ENCODE measurements around the gene UGGT2.
A peak's percentile ranks its signal among the peaks of the same experiment; 100 is the strongest.
"Not testable (repeated sequence)": the region's sequence is repeated elsewhere in the genome, so short reads cannot be mapped to it uniquely, and the experiment has no call there.

UGGT2 gene

DNA sequence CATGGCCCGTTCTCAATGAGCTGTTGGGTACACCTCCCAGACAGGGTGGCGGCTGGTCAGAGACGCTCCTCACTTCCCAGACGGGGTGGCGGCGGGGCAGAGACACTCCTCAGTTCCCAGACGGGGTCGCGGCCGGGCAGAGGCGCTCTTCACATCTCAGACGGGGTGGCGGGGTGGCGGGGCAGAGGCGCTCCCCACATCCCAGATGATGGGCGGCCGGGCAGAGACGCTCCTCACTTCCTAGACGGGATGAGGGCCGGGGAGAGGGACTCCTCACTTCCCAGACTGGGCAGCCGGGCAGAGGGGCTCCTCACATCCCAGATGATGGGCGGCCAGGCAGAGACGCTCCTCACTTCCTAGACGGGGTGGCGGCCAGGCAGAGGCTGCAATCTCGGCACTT lies 207.5 kb downstream of the UGGT2 start:
- H3K27ac ChIP-seq (ENCODE audit: low read length); H3K4me3 ChIP-seq (ENCODE audit: low read length); H3K36me3 ChIP-seq (ENCODE audit: control insufficient read depth, insufficient read depth, low read length); DNase-seq (ENCODE audit: low read depth, low spot score); H3K27me3 ChIP-seq (ENCODE audit: control insufficient read depth, insufficient read depth, low read length); H3K9me3 ChIP-seq (ENCODE audit: control insufficient read depth, insufficient read depth, low read length); H3K4me1 ChIP-seq (ENCODE audit: control insufficient read depth, insufficient read depth, low read length): not testable (repeated sequence)
- WGBS (ENCODE audit: insufficient coverage, insufficient read length): no CpG with 5 or more reads among the region's 26 CpGs

DNA sequence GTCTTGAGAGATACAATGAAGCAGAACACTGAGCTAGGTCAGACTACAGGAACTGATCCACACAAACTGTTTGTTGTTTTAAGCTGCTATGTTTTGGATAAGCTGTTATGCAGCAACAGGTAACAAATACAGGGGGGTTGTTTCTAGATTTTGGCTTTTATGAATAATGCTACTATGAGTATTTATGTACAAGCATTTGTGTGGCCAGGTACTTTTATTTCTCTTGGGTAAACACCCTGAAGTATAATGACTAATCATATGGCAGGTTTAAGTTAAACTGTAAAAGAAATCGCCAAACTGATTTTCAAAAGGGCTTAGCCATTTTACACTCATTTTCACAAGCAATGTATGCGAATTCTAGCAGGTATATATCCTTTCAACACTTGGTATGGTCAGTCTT lies 210.3 kb downstream of the UGGT2 start:
- Histone ChIP-seq H3K36me3 (ENCODE audit: control insufficient read depth, insufficient read depth, low read length) (no peaks in the 10 kb centered on the region), H3K27me3 (ENCODE audit: control insufficient read depth, insufficient read depth, low read length) (no peaks in the 10 kb centered on the region), H3K4me3 (ENCODE audit: low read length) (no peak overlapping the region), H3K27ac (ENCODE audit: low read length) (no peak overlapping the region), H3K9me3 (ENCODE audit: control insufficient read depth, insufficient read depth, low read length) (no peaks in the 10 kb centered on the region), H3K4me1 (ENCODE audit: control insufficient read depth, insufficient read depth, low read length) (no peaks in the 10 kb centered on the region)
- WGBS (ENCODE audit: insufficient coverage, insufficient read length): no CpG with 5 or more reads among the region's 2 CpGs
- DNase-seq (ENCODE audit: low read depth, low spot score): no peak

DNA sequence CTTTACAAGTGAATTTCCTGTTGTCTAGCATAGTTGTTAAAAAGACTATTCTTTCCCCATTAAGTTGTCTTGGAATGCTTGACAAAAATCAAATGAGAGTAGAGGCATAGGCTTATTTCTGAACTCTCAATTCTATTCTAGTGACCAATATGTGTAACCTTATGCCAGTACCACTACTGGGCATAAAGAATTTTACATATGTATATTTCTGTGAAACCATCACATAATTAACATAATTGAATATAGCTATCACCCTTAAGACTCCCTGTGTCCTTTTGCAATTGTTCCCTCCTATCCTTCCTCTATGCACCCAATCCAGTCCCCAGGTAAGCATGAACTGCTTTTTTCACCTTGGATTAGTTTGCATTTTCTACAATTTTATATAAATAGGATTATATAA lies 211.3 kb downstream of the UGGT2 start:
- Histone ChIP-seq H3K36me3 (ENCODE audit: control insufficient read depth, insufficient read depth, low read length) (no peaks in the 10 kb centered on the region), H3K9me3 (ENCODE audit: control insufficient read depth, insufficient read depth, low read length) (no peaks in the 10 kb centered on the region), H3K4me3 (ENCODE audit: low read length) (no peak overlapping the region), H3K27me3 (ENCODE audit: control insufficient read depth, insufficient read depth, low read length) (no peaks in the 10 kb centered on the region), H3K27ac (ENCODE audit: low read length) (no peak overlapping the region), H3K4me1 (ENCODE audit: control insufficient read depth, insufficient read depth, low read length) (no peaks in the 10 kb centered on the region)
- no peak for DNase-seq (ENCODE audit: low read depth, low spot score)

- no peaks in the 10 kb centered on the region for H3K27me3 ChIP-seq (ENCODE audit: control insufficient read depth, insufficient read depth, low read length)
- no peaks in the 10 kb centered on the region for H3K4me1 ChIP-seq (ENCODE audit: control insufficient read depth, insufficient read depth, low read length)
- peak; percentile 33 for DNase-seq (ENCODE audit: low read depth, low spot score)
- no peaks in the 10 kb centered on the region for H3K36me3 ChIP-seq (ENCODE audit: control insufficient read depth, insufficient read depth, low read length)
- no CpG with 5 or more reads among the region's 3 CpGs for WGBS (ENCODE audit: insufficient coverage, insufficient read length)
- H3K9me3 ChIP-seq (ENCODE audit: control insufficient read depth, insufficient read depth, low read length): no peaks in the 10 kb centered on the region
- no peak overlapping the region for H3K27ac ChIP-seq (ENCODE audit: low read length)
- H3K4me3 ChIP-seq (ENCODE audit: low read length): no peak overlapping the region
These were observed 219.0 kb downstream of the UGGT2 start for GRCh38 chr13:95834134-95834765.

DNA sequence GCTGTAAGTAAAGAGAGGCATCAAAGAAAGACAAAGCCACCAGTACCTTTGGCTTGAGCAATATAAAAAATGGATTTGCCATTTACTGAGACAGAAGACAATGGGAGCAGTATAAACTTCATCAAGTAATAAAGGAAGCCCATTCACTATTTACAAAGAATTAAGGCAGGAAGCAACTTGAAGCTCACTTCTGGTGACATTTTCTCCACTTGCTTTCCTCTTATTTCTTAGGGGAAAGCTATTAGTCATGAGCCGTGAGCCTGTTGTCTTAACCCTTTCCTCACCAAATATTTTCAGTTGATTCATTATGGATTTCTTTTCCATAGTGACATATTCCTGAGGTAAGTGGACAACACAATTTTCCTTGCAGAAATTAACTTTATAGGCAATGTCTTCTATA lies 219.5 kb downstream of the UGGT2 start:
- H3K27ac ChIP-seq (ENCODE audit: low read length): no peak overlapping the region
- DNase-seq (ENCODE audit: low read depth, low spot score): no peak
- H3K9me3 ChIP-seq (ENCODE audit: control insufficient read depth, insufficient read depth, low read length): no peaks in the 10 kb centered on the region
- H3K27me3 ChIP-seq (ENCODE audit: control insufficient read depth, insufficient read depth, low read length): no peaks in the 10 kb centered on the region
- H3K4me3 ChIP-seq (ENCODE audit: low read length): no peak overlapping the region
- no peaks in the 10 kb centered on the region for H3K36me3 ChIP-seq (ENCODE audit: control insufficient read depth, insufficient read depth, low read length)
- no CpG with 5 or more reads among the region's 1 CpG for WGBS (ENCODE audit: insufficient coverage, insufficient read length)
- no peaks in the 10 kb centered on the region for H3K4me1 ChIP-seq (ENCODE audit: control insufficient read depth, insufficient read depth, low read length)

DNA sequence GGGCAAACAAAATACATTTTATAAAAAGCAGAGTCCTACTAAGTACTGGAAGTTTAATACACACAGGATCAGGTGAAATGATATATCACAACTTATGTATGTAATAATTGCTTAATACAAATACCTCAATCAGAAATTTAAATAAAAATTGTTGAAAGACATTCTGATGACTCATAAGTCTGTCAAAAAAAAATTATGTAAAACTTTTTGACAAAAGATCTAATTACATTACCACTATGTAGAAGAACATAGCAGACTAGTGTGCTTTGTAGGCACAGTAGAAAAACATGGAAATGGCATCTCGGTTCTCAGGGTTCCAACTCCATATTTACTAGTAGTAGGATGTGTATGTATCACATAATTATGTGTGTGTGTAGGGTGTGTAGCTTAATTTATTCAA lies 220.1 kb downstream of the UGGT2 start:
- no peaks in the 10 kb centered on the region for H3K4me1 ChIP-seq (ENCODE audit: control insufficient read depth, insufficient read depth, low read length)
- H3K36me3 ChIP-seq (ENCODE audit: control insufficient read depth, insufficient read depth, low read length): no peaks in the 10 kb centered on the region
- no CpG with 5 or more reads among the region's 1 CpG for WGBS (ENCODE audit: insufficient coverage, insufficient read length)
- H3K27ac ChIP-seq (ENCODE audit: low read length): no peak overlapping the region
- H3K4me3 ChIP-seq (ENCODE audit: low read length): no peak overlapping the region
- no peak for DNase-seq (ENCODE audit: low read depth, low spot score)
- no peaks in the 10 kb centered on the region for H3K27me3 ChIP-seq (ENCODE audit: control insufficient read depth, insufficient read depth, low read length)
- H3K9me3 ChIP-seq (ENCODE audit: control insufficient read depth, insufficient read depth, low read length): no peaks in the 10 kb centered on the region

DNA sequence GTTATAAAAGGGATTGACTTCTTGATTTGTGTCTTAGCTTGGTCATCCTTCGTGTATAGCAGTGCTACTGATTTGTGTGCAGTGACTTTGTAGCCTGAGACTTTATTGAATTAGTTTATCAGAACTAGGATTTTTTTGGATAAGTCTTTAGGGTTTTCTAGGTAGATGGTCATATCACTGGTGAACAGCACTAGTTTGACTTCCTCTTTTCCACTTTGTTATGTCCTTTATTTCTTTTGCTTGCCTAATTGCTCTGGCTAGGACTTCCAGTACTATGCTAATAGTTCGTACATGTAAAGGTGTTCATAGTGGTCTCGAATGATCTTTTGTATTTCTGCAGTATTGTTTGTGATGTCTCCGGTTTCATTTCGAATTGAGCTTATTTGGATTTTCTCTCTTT lies 230.9 kb downstream of the UGGT2 start:
- Histone ChIP-seq H3K27ac (ENCODE audit: low read length) (no peak overlapping the region), H3K36me3 (ENCODE audit: control insufficient read depth, insufficient read depth, low read length) (no peaks in the 10 kb centered on the region), H3K4me3 (ENCODE audit: low read length) (no peak overlapping the region), H3K4me1 (ENCODE audit: control insufficient read depth, insufficient read depth, low read length) (no peaks in the 10 kb centered on the region), H3K27me3 (ENCODE audit: control insufficient read depth, insufficient read depth, low read length) (no peaks in the 10 kb centered on the region), H3K9me3 (ENCODE audit: control insufficient read depth, insufficient read depth, low read length) (no peaks in the 10 kb centered on the region)
- WGBS (ENCODE audit: insufficient coverage, insufficient read length): no CpG with 5 or more reads among the region's 5 CpGs
- no peak for DNase-seq (ENCODE audit: low read depth, low spot score)

DNA sequence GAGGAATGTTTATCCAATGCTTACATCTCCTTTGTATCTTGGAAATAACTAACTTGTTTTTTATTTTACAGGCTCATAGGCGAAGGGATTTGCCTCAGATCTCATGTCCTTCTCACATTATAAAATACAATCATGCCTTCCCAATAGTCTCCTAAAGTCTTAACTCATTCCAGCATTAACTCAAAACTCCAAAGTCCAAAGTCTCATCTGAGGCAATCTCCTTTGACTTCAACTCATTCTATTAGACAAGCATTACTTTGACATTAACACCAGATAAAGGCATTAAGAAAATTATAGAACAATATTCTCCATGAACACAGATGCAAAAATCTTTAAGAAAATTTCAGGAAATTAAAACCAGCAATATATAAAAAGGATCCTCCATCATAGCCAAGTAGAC lies 238.7 kb downstream of the UGGT2 start:
- Histone ChIP-seq H3K27ac (ENCODE audit: low read length) (no peak overlapping the region), H3K4me1 (ENCODE audit: control insufficient read depth, insufficient read depth, low read length) (0 out of 2 replicates have a peak, but pooled peaks cover under 1% of the 10 kb centered on the region), H3K27me3 (ENCODE audit: control insufficient read depth, insufficient read depth, low read length) (no peaks in the 10 kb centered on the region), H3K36me3 (ENCODE audit: control insufficient read depth, insufficient read depth, low read length) (no peaks in the 10 kb centered on the region), H3K4me3 (ENCODE audit: low read length) (no peak overlapping the region), H3K9me3 (ENCODE audit: control insufficient read depth, insufficient read depth, low read length) (no peaks in the 10 kb centered on the region)
- DNase-seq (ENCODE audit: low read depth, low spot score): no peak
- no CpG with 5 or more reads among the region's 1 CpG for WGBS (ENCODE audit: insufficient coverage, insufficient read length)

DNA sequence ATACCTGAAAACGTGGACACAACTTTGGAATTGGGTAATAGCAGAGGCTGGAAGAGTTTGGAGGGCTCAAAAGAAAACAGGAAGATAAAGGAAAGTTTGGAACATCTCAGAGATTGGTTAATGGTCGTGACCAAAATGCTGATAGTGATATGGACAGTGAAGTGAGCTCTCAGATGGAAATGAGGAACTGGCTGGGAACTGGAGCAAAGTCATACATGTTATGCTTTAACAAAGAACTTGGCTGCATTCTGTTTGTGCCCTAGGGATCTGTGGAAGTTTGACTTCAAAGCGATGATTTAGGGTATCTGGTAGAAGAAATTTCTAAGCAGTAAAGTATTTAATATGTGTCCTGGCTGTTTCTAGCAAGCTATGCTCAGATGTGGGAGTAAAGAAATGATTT lies 240.1 kb downstream of the UGGT2 start:
- Histone ChIP-seq H3K4me1 (ENCODE audit: control insufficient read depth, insufficient read depth, low read length) (0 out of 2 replicates have a peak, but pooled peaks cover 1% of the 10 kb centered on the region), H3K27ac (ENCODE audit: low read length) (no peak overlapping the region), H3K9me3 (ENCODE audit: control insufficient read depth, insufficient read depth, low read length) (no peaks in the 10 kb centered on the region), H3K27me3 (ENCODE audit: control insufficient read depth, insufficient read depth, low read length) (no peaks in the 10 kb centered on the region), H3K36me3 (ENCODE audit: control insufficient read depth, insufficient read depth, low read length) (no peaks in the 10 kb centered on the region), H3K4me3 (ENCODE audit: low read length) (no peak overlapping the region)
- no peak for DNase-seq (ENCODE audit: low read depth, low spot score)
- no CpG with 5 or more reads among the region's 3 CpGs for WGBS (ENCODE audit: insufficient coverage, insufficient read length)

DNA sequence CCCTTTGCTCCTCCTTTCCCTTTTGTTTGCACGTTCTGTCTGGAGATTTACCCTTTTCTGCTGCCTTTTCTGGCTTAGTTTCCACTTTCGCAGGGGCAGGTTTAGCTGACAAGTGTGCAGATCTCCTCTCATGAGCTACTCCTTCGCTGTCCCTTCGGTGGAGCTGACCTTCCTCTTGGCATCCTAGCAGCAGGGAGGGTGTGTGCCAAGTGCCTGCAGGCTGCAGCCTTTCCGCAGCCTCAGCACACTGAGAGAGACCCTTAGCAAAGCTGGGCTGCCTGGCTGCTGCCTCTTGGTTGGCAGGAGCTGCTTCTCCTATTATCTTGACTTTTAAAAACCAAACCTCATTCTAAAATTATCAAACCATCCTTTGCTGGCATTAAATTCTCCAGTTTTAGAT lies 243.8 kb downstream of the UGGT2 start:
- H3K27ac ChIP-seq (ENCODE audit: low read length): no peak overlapping the region
- no peaks in the 10 kb centered on the region for H3K36me3 ChIP-seq (ENCODE audit: control insufficient read depth, insufficient read depth, low read length)
- no peak overlapping the region for H3K4me3 ChIP-seq (ENCODE audit: low read length)
- 0 out of 2 replicates have a peak, but pooled peaks cover 1% of the 10 kb centered on the region for H3K4me1 ChIP-seq (ENCODE audit: control insufficient read depth, insufficient read depth, low read length)
- H3K9me3 ChIP-seq (ENCODE audit: control insufficient read depth, insufficient read depth, low read length): no peaks in the 10 kb centered on the region
- no CpG with 5 or more reads among the region's 5 CpGs for WGBS (ENCODE audit: insufficient coverage, insufficient read length)
- H3K27me3 ChIP-seq (ENCODE audit: control insufficient read depth, insufficient read depth, low read length): no peaks in the 10 kb centered on the region
- DNase-seq (ENCODE audit: low read depth, low spot score): no peak

- no peaks in the 10 kb centered on the region for H3K36me3 ChIP-seq (ENCODE audit: control insufficient read depth, insufficient read depth, low read length)
- H3K27me3 ChIP-seq (ENCODE audit: control insufficient read depth, insufficient read depth, low read length): no peaks in the 10 kb centered on the region
- DNase-seq (ENCODE audit: low read depth, low spot score): no peak
- no peaks in the 10 kb centered on the region for H3K9me3 ChIP-seq (ENCODE audit: control insufficient read depth, insufficient read depth, low read length)
- no peak overlapping the region for H3K27ac ChIP-seq (ENCODE audit: low read length)
- no peak overlapping the region for H3K4me3 ChIP-seq (ENCODE audit: low read length)
- H3K4me1 ChIP-seq (ENCODE audit: control insufficient read depth, insufficient read depth, low read length): 0 out of 2 replicates have a peak, but pooled peaks cover 1% of the 10 kb centered on the region
These were observed 247.3 kb downstream of the UGGT2 start for GRCh38 chr13:95805921-95806320.
